HG03135 (cell line): ENCODE data around the gene CCDC39.
"Not testable (repeated sequence)": the region's sequence is repeated elsewhere in the genome, so short reads cannot be mapped to it uniquely, and the experiment has no call there.

Source experiments
- ATAC-seq: cut with Tn5 transposase; IDR thresholded peaks from one replicate; pipeline ENCODE4 v1.9.1; 2021; ENCODE audit warnings: mild to moderate bottlenecking, moderate library complexity; ENCODE audit not compliant: unreplicated experiment

The CCDC39 gene

GRCh38 chr3:180626844-180627243, 52.4 kb downstream of the CCDC39 start:
- peak; percentile 90 for ATAC-seq

DNA sequence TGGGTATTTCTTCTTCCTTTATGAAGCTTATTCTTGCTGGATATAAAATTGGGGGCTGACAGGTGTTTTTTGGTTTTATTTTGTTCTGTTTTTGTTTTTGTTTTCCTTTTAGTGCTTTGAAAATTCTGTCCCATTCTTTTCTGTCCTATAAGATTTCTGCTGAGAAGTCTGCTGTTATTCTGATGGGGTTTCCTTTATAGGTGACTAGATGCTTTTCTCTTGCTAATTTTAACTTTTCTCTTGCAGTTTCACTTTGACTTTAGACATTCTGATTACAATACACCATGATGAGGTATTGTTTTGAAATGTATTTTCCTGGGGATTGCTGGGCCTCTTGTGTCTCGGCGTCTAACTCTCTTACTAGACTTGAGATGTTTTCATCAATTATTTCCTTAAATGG, 54.6 kb downstream of the CCDC39 start:
- peak; percentile 47 for ATAC-seq

- ATAC-seq = no peak
These were observed 59.6 kb downstream of the CCDC39 start for GRCh38 chr3:180619723-180620122.

DNA sequence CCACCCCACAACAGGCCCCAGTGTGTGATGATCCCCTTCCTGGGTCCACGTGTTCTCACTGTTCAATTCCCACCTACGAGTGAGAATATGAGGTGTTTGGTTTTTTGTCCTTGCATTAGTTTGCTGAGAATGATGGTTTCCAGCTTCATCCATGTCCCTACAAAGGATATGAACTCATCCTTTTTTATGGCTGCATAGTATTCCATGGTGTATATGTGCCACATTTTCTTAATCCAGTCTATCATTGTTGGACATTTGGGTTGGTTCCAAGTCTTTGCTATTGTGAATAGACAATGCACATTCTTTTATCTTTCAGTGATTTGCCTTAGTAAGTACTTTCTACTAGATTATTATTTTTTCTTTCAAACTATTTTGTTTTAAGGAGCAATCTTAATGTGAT, 60.7 kb downstream of the CCDC39 start:
- ATAC-seq = not testable (repeated sequence)

- no peak for ATAC-seq
These were observed 62.2 kb downstream of the CCDC39 start for GRCh38 chr3:180617049-180617448.

DNA sequence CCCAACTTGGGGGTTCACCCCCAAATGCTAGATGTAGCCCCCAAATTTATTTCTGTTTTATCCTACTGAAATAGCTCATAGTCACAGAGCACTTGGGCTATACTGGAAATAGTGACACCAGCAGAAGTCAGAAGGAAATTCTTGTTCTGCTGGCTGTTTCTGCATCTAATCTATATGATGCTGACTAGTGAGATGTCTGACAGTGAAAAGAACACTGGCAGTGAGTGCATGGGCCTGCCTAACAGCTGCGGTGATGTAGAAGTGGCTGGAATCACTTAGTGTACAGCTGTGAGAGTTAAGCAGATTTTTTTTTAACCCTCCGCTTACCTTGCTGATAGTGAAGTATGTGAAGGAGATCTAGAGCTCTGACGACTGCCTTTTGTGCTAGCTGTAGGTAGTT, 63.3 kb downstream of the CCDC39 start:
- no peak for ATAC-seq

- ATAC-seq = no peak
These were observed 66.9 kb downstream of the CCDC39 start for GRCh38 chr3:180612364-180612763.

DNA sequence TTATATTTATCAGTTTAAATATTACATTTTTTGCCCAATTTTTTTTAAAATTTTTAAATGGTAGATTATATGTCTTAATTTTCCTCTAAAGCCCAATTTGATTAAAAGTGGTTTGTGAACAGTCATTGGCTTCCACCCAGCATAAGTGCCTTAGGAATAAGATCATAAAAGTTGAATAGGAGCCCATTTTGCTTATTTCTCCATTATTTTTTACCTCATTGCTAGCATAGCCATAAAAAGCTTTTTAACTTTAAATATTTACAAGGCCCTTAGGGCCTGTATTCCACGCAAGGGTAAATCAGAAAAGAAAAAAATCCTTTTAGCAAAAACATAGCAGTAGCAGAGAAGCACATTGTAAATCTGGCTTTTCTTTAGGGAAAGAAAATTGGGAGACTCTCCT, 68.3 kb downstream of the CCDC39 start:
- ATAC-seq = no peak

GRCh38 chr3:180601688-180602666, 77.3 kb downstream of the CCDC39 start, which contains the start of gene TTC14:
Gene TTC14 (plus strand): TSS chr3:180602163. CDS start chr3:180602262, 99 bp downstream.
- peak; percentile 97 for ATAC-seq

GRCh38 chr3:180600473-180600872, 78.8 kb downstream of the CCDC39 start:
- no peak for ATAC-seq

DNA sequence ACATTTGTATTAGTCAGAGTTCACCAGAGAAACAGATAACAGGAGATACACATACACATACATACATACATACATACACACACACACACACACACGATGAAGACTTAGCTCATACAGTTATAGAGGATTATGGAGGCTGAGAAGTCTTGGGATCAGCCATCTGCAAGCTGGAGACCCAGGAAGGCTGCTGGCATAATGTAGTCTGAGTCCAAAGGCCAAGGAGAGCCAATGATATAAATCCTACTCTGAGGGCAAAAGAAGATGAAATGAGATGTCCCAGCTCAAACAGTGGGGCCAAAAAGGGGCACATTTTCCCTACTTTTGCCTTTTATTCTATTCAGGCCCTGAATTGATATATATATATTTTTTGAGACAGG, 83.7 kb downstream of the CCDC39 start:
- no peak for ATAC-seq

GRCh38 chr3:180594631-180595558, 84.4 kb downstream of the CCDC39 start:
- no peak for ATAC-seq

DNA sequence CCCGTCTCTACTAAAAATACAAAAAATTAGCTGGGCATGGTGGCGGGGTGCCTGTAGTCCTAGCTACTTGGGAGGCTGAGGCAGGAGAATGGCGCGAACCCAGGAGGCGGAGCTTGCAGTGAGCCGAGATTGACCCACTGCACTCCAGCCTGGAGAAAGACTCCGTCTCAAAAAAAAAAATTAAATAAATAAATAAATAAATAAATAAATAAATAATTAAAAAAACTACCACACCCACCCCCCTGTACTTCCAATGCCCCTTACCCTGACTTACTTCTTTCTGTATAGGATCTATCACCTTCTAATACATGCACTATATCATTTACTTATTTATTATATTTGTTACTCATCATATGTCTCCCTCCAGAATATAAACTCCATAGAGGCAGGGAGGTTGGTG, 85.7 kb downstream of the CCDC39 start:
- not testable (repeated sequence) for ATAC-seq

DNA sequence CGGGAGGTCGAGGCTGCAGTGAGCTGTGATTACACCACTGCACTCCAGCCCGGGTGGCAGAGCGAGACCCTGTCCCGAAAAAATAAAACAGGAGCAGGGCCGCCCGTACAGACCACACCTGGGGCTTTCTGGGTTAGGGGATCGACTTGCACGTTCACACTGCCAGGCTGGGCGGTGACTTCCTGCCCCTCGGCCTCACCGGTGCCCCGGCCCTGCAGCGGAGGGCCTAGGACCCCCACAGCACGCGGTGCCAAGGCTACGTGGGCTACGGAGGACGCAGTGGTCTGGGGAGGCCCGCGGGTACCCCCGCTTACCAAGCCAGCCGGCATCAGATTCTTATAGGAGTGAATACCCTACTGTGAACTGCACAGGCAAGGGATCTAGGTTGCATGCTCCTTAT, 88.9 kb downstream of the CCDC39 start:
- no peak for ATAC-seq

GRCh38 chr3:180580934-180581333, 98.4 kb downstream of the CCDC39 start:
- no peak for ATAC-seq

DNA sequence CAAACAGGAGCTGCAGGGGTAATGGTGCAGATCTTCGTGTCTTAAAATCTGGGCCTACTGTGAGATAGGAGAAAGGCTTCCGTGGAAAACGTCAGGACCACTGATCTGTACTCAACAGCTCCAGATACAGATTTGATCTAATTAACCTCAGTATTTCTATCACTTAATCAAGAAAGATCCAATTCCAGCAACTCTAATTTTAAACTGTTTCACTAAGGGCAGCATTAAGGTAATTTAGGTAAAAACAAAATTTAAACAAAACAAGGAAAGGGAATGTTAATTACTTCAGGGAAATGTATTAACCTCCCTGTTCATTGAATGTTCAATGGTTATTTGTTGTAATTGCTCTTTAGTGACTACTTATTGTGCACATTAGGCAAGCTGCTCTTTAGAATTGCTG, 103.7 kb downstream of the CCDC39 start:
- ATAC-seq = no peak

DNA sequence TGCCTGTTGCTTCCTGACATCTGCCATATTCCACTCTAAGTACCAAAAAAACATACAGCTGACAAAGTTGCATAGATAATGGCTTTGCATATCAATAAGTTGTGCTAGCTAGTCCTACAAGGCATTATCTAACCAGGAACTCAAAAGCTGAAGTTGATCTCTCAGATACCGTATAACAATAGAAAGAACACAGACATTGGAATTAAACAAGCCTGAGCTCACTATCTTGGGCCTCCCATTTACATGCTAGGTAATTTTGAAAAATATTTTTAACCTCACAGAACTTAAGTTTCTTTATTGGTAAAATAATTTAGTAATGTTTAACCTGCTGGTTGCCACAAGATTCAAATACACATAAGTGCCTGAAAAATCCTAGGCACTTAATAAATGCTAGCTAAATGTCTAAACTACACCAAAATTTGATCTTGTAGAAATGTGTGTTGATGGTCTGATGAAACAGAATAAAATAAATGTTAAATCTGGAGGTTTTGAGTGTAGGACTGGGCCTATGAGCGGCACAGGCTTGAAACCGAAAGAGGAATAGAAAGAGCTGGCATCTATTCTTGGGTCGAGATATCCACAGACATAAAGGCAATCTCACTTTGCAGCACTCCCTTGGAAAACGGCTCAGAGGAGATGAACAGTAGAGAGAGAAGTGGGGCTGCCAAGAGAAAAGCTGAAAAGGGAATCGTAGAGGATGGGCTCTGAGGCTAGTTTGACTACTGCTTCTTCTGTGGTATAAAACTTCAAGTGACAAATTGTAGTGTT, 107.3 kb downstream of the CCDC39 start:
- ATAC-seq = no peak

DNA sequence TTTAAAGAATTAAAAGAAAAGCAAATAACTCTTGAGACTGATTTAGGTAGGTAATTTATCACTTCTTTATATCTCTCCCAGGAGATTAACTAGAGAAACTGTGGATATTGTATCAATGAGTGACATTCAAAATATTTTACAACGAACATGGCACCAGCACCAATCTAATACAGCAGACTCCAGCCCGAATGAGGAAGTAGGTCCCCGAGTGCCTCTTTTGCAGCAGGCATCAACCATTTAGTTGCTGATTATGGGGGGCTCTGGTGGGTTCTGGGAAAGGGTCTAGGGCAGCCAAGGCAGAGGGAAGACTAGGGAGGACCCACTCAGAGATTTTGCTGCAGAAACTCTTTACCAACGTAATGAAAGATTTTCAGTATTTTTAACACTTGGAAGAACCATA, 109.1 kb downstream of the CCDC39 start:
- ATAC-seq = no peak

DNA sequence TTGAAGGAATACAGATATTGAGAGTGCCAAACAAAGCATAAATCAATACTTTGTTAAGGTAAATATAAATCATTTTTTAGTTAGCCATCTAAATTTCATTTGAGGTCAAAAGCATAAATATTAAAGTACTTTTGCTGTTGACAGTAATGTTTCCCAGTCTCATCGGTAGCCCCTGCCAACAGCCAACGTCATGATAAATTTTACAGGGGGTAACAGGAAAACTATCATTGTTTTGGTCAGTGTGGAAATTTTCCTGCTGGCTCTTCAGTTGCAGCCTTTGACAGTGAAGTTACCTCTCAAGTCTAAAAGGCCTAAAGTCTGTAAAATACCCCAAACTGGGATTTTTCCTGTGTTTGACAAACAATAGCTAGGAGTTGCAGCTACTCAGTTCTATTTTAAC, 114.6 kb downstream of the CCDC39 start:
- ATAC-seq = no peak
